Natural killer cell (primary cell): ENCODE results near the gene CTAGE6. TPM values are rescaled to one million over a fixed set of nuclear protein-coding genes. Genes with fewer than 3 reads are reported as not detected.
A peak's percentile ranks its signal among the peaks of the same experiment; 100 is the strongest.
"Not testable (repeated sequence)": the region's sequence is repeated elsewhere in the genome, so short reads cannot be mapped to it uniquely, and the experiment has no call there.

Source experiments
- ATAC-seq, 3 donors: fragments of 150-1000 bp in 2 of 3; fragments of 200-7000 bp in 1 of 3; cut with Tn5 transposase; 1 replicate in 1 of 3; 2 replicates in 2 of 3; pipeline ENCODE4 v1.10.0; 2021; ENCODE audit warnings: mild to moderate bottlenecking in 2 of 3, moderate library complexity in 2 of 3
- DNase-seq, 2 donors: peaks; one replicate each; pipeline versions ENCODE4 v3.0.0 to v3.0.0-alpha.2; 2013 to 2021; ENCODE audit warnings: mixed read lengths in 1 of 2
- H3K27ac ChIP-seq: one replicate; pipeline ENCODE4 v1.5.1; 2013; ENCODE audit warnings: mild to moderate bottlenecking, low read length
- H3K27me3 ChIP-seq: one replicate; pipeline ENCODE4 v1.6.1; 2013; ENCODE audit warnings: low read length; ENCODE audit not compliant: control insufficient read depth, insufficient read depth
- H3K36me3 ChIP-seq: one replicate; pipeline ENCODE4 v1.6.1; 2013; ENCODE audit warnings: low read length; ENCODE audit not compliant: control insufficient read depth, insufficient read depth
- H3K4me1 ChIP-seq: one replicate; pipeline ENCODE4 v1.6.1; 2013; ENCODE audit warnings: low read length; ENCODE audit not compliant: control insufficient read depth, insufficient read depth
- H3K4me3 ChIP-seq: one replicate; pipeline ENCODE4 v1.5.1; 2013; ENCODE audit warnings: low read length
- H3K9me3 ChIP-seq: one replicate; pipeline ENCODE4 v1.6.1; 2013; ENCODE audit warnings: low read length; ENCODE audit not compliant: control insufficient read depth, insufficient read depth
- H3K27ac Mint-ChIP-seq, 2 donors: one replicate each; pipeline ENCODE4 v1.8.0; 2022; ENCODE audit warnings: mild to moderate bottlenecking in 2 of 2, mixed read lengths in 2 of 2, moderate library complexity in 1 of 2
- H3K27me3 Mint-ChIP-seq, 2 donors: one replicate each; pipeline ENCODE4 v1.8.0; 2022; ENCODE audit warnings: low read depth in 2 of 2, mixed read lengths in 2 of 2
- H3K36me3 Mint-ChIP-seq: one replicate; pipeline ENCODE4 v1.8.0; 2022; ENCODE audit warnings: mixed read lengths
- H3K4me1 Mint-ChIP-seq, 2 donors: one replicate each; pipeline ENCODE4 v1.8.0; 2022; ENCODE audit warnings: mixed read lengths in 2 of 2
- H3K4me3 Mint-ChIP-seq: one replicate; pipeline ENCODE4 v1.8.0; 2022; ENCODE audit warnings: mild to moderate bottlenecking, moderate library complexity, mixed read lengths
- H3K9me3 Mint-ChIP-seq, 2 donors: one replicate each; pipeline ENCODE4 v1.8.0; 2022; ENCODE audit warnings: mixed read lengths in 2 of 2
- WGBS: methylation state at CpG from one replicate; pipeline ENCODE4 v1.1.7; 2013; ENCODE audit warnings: missing lambda C conversion rate; ENCODE audit not compliant: insufficient coverage; 5-methylcytosine and 5-hydroxymethylcytosine counted together
- intact Hi-C: fragments of 100-400 bp; cut with micrococcal nuclease; formaldehyde crosslinking; loops from one replicate; pipeline ENCODE4 v1.14.2; 2022
- total RNA-seq, 4 donors: library from RNA; stranded (reverse); fragments of 120-200 nt in 1 of 4; gene quantifications; one replicate each; pipeline versions ENCODE4 v1.2.3 to v1.2.4, GENCODE V29; 2013 to 2022

The CTAGE6 gene
- under 1 TPM; 0.16 to 0.72 (median 0.40) TPM for total RNA-seq
- total RNA-seq (2013) = 3.7 TPM

- H3K27ac Mint-ChIP-seq, H3K4me1 Mint-ChIP-seq, H3K4me1 ChIP-seq, H3K4me3 Mint-ChIP-seq, H3K27me3 ChIP-seq, H3K4me3 ChIP-seq, H3K36me3 Mint-ChIP-seq, DNase-seq, ATAC-seq, H3K27ac ChIP-seq, H3K27me3 Mint-ChIP-seq, H3K9me3 ChIP-seq, H3K9me3 Mint-ChIP-seq, intact Hi-C loops, H3K36me3 ChIP-seq: not testable (repeated sequence)
- WGBS = no CpG with 5 or more reads among the region's 19 CpGs
Measured at GRCh38 chr7:143757596-143757995, at the start of gene CTAGE6. CTAGE6 (minus strand) TSS chr7:143757696; CDS start chr7:143757658, 38 bp downstream.

GRCh38 chr7:143806664-143807071, 49.2 kb upstream of the CTAGE6 start:
- H3K9me3 Mint-ChIP-seq, DNase-seq, H3K36me3 ChIP-seq, H3K4me3 ChIP-seq, H3K4me1 ChIP-seq, H3K36me3 Mint-ChIP-seq, ATAC-seq, H3K27me3 Mint-ChIP-seq, H3K27ac Mint-ChIP-seq, H3K9me3 ChIP-seq, H3K4me3 Mint-ChIP-seq, H3K27ac ChIP-seq, H3K27me3 ChIP-seq, H3K4me1 Mint-ChIP-seq, intact Hi-C loops: not testable (repeated sequence)
- no CpG with 5 or more reads among the region's 5 CpGs for WGBS

- H3K36me3 Mint-ChIP-seq, ATAC-seq, H3K9me3 ChIP-seq, H3K9me3 Mint-ChIP-seq, H3K27ac ChIP-seq, H3K4me3 ChIP-seq, H3K36me3 ChIP-seq, H3K4me1 Mint-ChIP-seq, H3K27me3 Mint-ChIP-seq, intact Hi-C loops, DNase-seq, H3K4me3 Mint-ChIP-seq, H3K27me3 ChIP-seq, H3K4me1 ChIP-seq, H3K27ac Mint-ChIP-seq: not testable (repeated sequence)
- WGBS = 63% methylated on average over 1 of the region's 2 CpGs
Measured at GRCh38 chr7:143797896-143798290, 40.4 kb upstream of the CTAGE6 start.

- H3K9me3 ChIP-seq, H3K4me3 Mint-ChIP-seq, H3K27ac Mint-ChIP-seq, H3K36me3 ChIP-seq, H3K36me3 Mint-ChIP-seq, ATAC-seq, H3K4me1 ChIP-seq, H3K27me3 ChIP-seq, H3K27me3 Mint-ChIP-seq, H3K4me1 Mint-ChIP-seq, H3K9me3 Mint-ChIP-seq, H3K27ac ChIP-seq, intact Hi-C loops, H3K4me3 ChIP-seq: not testable (repeated sequence)
- WGBS = 83% methylated on average over 1 of the region's 6 CpGs
- peak in 1 of 2 donors; percentile 0 for DNase-seq
Measured at GRCh38 chr7:143797119-143797895, 39.8 kb upstream of the CTAGE6 start.

GRCh38 chr7:143795653-143796052, 38.2 kb upstream of the CTAGE6 start:
- H3K36me3 ChIP-seq, DNase-seq, H3K27ac ChIP-seq, H3K27me3 ChIP-seq, ATAC-seq, intact Hi-C loops, H3K36me3 Mint-ChIP-seq, H3K4me3 ChIP-seq, H3K9me3 ChIP-seq, H3K4me3 Mint-ChIP-seq, H3K4me1 Mint-ChIP-seq, H3K27me3 Mint-ChIP-seq, H3K4me1 ChIP-seq, H3K9me3 Mint-ChIP-seq, H3K27ac Mint-ChIP-seq: not testable (repeated sequence)
- no CpG with 5 or more reads among the region's 2 CpGs for WGBS

- H3K4me3 Mint-ChIP-seq, H3K4me3 ChIP-seq, H3K27ac ChIP-seq, H3K9me3 Mint-ChIP-seq, H3K4me1 Mint-ChIP-seq, intact Hi-C loops, H3K36me3 Mint-ChIP-seq, H3K27me3 ChIP-seq, H3K36me3 ChIP-seq, H3K4me1 ChIP-seq, ATAC-seq, H3K9me3 ChIP-seq, H3K27me3 Mint-ChIP-seq, H3K27ac Mint-ChIP-seq, DNase-seq: not testable (repeated sequence)
- WGBS = no CpG with 5 or more reads among the region's 2 CpGs
Measured at GRCh38 chr7:143792633-143793032, 35.1 kb upstream of the CTAGE6 start.

- H3K4me3 ChIP-seq, H3K9me3 Mint-ChIP-seq, intact Hi-C loops, H3K36me3 ChIP-seq, ATAC-seq, H3K4me1 Mint-ChIP-seq, H3K27ac Mint-ChIP-seq, H3K9me3 ChIP-seq, H3K27ac ChIP-seq, H3K4me3 Mint-ChIP-seq, DNase-seq, H3K4me1 ChIP-seq, H3K27me3 ChIP-seq, H3K36me3 Mint-ChIP-seq, H3K27me3 Mint-ChIP-seq: not testable (repeated sequence)
- no CpG with 5 or more reads among the region's 7 CpGs for WGBS
Measured at GRCh38 chr7:143785415-143786182, 28.1 kb upstream of the CTAGE6 start.

GRCh38 chr7:143779591-143779990, 22.1 kb upstream of the CTAGE6 start:
- H3K27me3 Mint-ChIP-seq, ATAC-seq, H3K4me1 ChIP-seq, intact Hi-C loops, H3K9me3 Mint-ChIP-seq, H3K36me3 Mint-ChIP-seq, H3K9me3 ChIP-seq, H3K4me3 ChIP-seq, H3K4me3 Mint-ChIP-seq, H3K27me3 ChIP-seq, H3K36me3 ChIP-seq, DNase-seq, H3K27ac ChIP-seq, H3K4me1 Mint-ChIP-seq, H3K27ac Mint-ChIP-seq: not testable (repeated sequence)
- no CpG with 5 or more reads among the region's 2 CpGs for WGBS
